OCI-LY3 (cell line): ENCODE results near the gene RBM10.

Source experiments
- EZH2phosphoT487 ChIP-seq: fragments of 200-600 bp; shearing (Covaris generic); IDR thresholded peaks from 2 replicates; pipeline ENCODE4 v1.6.1; 2018; ENCODE audit warnings: antibody characterized with exemption, mixed run types, low read depth
- TF ChIP-seq, protein P1 (sequence below): fragments of 200-600, 300-600 bp; sonication (generic); IDR thresholded peaks from 2 replicates; pipeline ENCODE4 v1.5.1; 2014; ENCODE audit warnings: antibody characterized with exemption, low read length, low read depth

DNA sequence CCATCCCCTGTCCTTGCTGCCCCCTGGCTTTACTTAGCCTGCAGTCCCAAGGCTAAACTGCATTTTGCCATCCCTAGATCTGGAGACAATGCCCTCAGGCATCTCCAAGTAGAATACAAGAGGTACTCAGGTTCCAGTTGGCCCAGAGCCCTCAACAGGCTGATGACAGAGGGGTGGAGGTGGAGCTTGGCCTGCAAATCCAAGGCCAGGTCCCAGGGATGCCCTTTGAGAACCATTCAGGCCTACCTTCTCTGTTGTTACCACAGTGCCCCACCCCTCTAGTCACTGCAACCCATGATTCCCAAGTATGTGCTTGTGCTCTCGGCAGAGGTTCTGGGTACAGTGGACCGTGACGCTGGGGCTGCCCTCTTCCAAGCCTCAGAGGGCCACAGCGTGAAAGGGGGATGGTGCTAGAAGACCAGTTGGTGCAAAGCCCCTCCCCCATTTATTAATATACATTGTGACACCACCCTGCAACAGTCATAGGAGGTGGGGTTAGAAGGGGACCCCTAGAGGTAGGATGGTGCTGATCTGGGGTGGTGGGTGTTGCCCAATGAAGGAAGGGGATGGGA lies 42.2 kb downstream of the RBM10 start:
- TF ChIP-seq, protein P1, sequence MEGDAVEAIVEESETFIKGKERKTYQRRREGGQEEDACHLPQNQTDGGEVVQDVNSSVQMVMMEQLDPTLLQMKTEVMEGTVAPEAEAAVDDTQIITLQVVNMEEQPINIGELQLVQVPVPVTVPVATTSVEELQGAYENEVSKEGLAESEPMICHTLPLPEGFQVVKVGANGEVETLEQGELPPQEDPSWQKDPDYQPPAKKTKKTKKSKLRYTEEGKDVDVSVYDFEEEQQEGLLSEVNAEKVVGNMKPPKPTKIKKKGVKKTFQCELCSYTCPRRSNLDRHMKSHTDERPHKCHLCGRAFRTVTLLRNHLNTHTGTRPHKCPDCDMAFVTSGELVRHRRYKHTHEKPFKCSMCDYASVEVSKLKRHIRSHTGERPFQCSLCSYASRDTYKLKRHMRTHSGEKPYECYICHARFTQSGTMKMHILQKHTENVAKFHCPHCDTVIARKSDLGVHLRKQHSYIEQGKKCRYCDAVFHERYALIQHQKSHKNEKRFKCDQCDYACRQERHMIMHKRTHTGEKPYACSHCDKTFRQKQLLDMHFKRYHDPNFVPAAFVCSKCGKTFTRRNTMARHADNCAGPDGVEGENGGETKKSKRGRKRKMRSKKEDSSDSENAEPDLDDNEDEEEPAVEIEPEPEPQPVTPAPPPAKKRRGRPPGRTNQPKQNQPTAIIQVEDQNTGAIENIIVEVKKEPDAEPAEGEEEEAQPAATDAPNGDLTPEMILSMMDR, result no peak
- no peak for TF ChIP-seq EZH2phosphoT487
